Activated CD4-positive, alpha-beta T cell treated with anti-CD3 and anti-CD28 coated beads for 36 hours (primary cell): ENCODE results near the gene RAP1GAP. TPM values are rescaled to one million over a fixed set of nuclear protein-coding genes. Genes with fewer than 3 reads are reported as not detected.

Experiments used
- ATAC-seq: fragments of 200-7000 bp; cut with Tn5 transposase; one replicate; pipeline ENCODE4 v1.10.0; 2021; ENCODE audit warnings: mild to moderate bottlenecking, moderate library complexity
- CTCF ChIA-PET: fragments of 350-600 bp; sonication (Branson Sonifier 250); formaldehyde crosslinking; loops from one replicate; lab custom pipeline; 2021; ENCODE audit warnings: antibody characterized with exemption; lab: Charles Lee
- POLR2A ChIA-PET: fragments of 350-600 bp; sonication (Branson Sonifier 250); formaldehyde crosslinking; loops from one replicate; lab custom pipeline; 2021; ENCODE audit warnings: antibody characterized with exemption, inconsistent platforms; lab: Charles Lee
- DNase-seq: peaks from one replicate; pipeline ENCODE4 v3.0.0-alpha.2; 2020
- H3K27ac Mint-ChIP-seq: one replicate; pipeline ENCODE4 v1.8.0; 2021; ENCODE audit warnings: mixed read lengths
- H3K27me3 Mint-ChIP-seq: one replicate; pipeline ENCODE4 v1.8.0; 2021; ENCODE audit warnings: mixed read lengths
- H3K36me3 Mint-ChIP-seq: one replicate; pipeline ENCODE4 v1.8.0; 2021; ENCODE audit warnings: low read depth, mixed read lengths
- H3K4me1 Mint-ChIP-seq: one replicate; pipeline ENCODE4 v1.8.0; 2021; ENCODE audit warnings: mixed read lengths
- H3K4me3 Mint-ChIP-seq: one replicate; pipeline ENCODE4 v1.8.0; 2021; ENCODE audit warnings: mild to moderate bottlenecking, moderate library complexity, mixed read lengths
- H3K9me3 Mint-ChIP-seq: one replicate; pipeline ENCODE4 v1.8.0; 2021; ENCODE audit warnings: low read depth, mixed read lengths
- intact Hi-C, 2 experiments: fragments of 100-400 bp; cut with DNase I in 1 of 2; cut with micrococcal nuclease in 1 of 2; formaldehyde crosslinking; loops; one replicate each; pipeline versions ENCODE4 v1.14.2 to v1.15.1; 2022 to 2024; cut with DNase I, micrococcal nuclease
- total RNA-seq, 2 experiments: library from RNA; stranded (reverse); gene quantifications; one replicate each; pipeline ENCODE4 v1.2.3, GENCODE V29; 2021

The RAP1GAP gene
- total RNA-seq, 2 experiments from 2014 or later, result 2.1 to 2.5 TPM

DNA sequence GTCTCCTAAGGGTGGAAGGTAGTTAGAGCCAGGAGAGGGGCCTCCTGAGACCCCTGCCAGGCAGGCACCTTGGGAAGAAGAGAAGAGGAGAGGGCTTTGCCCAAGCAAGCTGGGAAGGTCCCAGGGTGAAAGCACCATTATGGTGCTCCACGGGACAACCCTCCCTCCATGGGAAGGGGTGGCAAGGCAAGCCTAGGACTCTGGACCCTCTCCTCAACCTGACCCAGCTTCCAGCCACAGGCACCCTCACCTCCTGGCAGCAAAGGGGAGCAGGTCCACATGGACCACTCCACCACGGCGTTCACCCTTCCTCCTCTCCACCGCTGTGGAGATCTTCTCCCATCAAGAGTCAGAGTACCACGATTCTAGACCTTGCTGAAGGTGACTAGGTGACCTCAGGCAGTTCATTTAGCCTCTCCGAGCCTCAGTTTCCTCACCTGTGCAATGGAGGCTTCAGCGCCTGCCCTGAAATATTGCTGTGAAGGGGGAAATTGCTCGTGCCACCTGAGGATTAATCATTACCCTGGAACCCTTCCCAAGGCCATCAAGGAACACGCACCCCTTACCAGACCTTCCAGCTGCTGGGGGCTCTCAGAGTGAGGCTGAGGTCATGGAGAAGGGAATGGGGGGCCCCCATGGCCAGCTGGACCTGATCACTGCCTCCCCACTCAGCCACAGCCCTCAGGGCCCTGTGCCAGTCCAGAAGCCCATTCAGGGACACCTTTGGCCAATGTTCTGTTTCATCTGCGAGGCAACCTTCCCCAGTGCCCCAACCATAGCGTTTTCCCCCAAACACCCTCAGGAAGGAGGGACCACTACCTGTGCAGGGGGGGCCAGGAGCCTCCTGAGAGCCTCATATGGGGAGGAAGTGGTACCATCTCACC, 1.6 kb downstream of the RAP1GAP start:
- intact Hi-C loops, result loop anchor here in 1 of 2 experiments (10.0 kb wide), 1 partner anchor 297 kb away; no protein-coding TSS in a partner anchor
- Mint-ChIP-seq H3K27ac (no peak overlapping the region), H3K36me3 (no peaks in the 10 kb centered on the region), H3K4me3 (no peak overlapping the region), H3K27me3 (peaks cover 28% of the 10 kb centered on the region), H3K4me1 (peaks cover 23% of the 10 kb centered on the region), H3K9me3 (no peaks in the 10 kb centered on the region)
- POLR2A ChIA-PET, result no interaction called here
- no peak for ATAC-seq
- DNase-seq, result no peak
- CTCF ChIA-PET, result no interaction called here

DNA sequence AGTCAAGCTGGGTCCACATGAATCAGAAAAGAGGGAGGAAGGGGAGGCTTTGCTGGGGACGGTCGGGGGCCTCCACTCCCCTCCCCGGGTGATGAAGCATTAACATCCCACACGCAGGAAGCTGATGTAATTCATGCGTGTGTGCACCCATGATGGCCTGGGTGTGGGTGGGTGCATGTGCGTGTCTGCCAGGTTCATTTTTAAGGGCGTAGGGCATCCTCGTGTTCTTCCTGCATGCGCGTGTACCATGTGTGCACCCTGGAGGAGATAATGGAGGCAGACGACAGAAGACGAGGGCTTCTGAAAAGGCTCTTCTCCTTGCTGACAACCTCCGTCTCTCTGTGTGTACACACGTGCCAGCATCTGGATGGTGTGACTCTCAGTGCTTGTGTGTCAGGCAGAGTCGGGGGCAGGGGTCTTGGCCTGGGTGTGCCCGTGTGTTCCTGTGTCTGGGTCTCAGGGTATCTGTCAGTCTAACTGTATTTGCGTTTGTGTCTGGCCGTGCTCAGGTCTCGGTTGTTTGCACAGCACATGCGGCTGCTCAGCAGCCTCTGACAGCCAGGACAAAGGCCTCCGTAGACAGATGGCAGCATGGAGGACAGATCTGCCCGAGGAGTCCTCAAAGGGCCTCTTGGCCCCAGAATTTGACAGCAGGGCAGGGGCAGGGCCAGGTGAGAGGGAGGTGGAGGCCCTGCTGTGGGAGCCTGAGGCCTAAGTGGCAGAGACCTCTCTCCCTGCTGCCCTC, 2.4 kb downstream of the RAP1GAP start:
- H3K9me3 Mint-ChIP-seq, result no peaks in the 10 kb centered on the region
- H3K4me3 Mint-ChIP-seq, result no peak overlapping the region
- CTCF ChIA-PET, result no interaction called here
- peak overlapping the region; percentile 24 for H3K27ac Mint-ChIP-seq
- H3K4me1 Mint-ChIP-seq, result peaks cover 23% of the 10 kb centered on the region
- peaks cover 32% of the 10 kb centered on the region for H3K27me3 Mint-ChIP-seq
- no peaks in the 10 kb centered on the region for H3K36me3 Mint-ChIP-seq
- POLR2A ChIA-PET, result no interaction called here
- DNase-seq, result no peak
- intact Hi-C loops, result loop anchor here in 1 of 2 experiments (10.0 kb wide), 1 partner anchor 298 kb away; no protein-coding TSS in a partner anchor
- ATAC-seq, result no peak

DNA sequence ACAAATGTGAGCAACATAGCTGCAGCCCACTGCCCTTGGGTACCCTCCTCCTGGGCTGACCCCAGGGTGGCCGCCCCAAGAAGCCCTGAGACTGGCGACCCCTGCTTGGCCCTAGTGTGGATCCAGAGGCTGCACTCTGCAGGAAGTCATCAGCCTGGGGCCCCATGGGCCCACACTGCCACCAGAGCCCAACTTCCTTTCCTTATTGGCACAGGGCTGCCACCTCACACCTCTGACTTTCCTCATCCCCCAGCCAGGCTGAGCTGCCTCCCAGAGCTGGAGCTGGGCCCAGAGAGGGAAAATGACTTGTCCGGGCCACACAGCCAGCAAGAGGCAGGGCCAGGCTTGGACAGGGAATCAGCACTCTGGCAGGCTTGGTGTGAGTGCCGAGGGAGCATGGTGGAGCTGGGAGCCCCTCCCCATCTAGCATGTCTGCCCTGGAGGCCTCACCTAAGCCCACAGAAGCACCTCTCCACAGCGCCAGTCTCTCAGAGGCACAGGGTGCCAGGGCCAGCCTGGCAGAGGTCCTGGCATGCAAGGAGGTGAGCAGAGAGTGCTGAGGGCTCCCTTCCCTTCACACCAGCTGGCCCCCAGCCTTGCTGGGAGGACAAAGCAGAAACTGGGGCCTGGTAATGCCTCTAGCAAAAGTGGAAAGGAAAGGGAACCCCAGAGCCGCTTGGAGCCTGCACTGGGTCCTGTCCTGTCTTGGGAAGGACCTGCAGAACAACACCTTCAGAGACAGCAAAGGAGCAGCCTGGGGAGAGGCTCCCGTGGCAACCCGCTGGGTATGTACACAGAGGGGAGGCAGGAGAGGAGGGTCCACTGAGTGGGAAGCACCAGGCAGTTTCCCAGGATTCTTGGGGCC, 3.2 kb downstream of the RAP1GAP start:
- Mint-ChIP-seq H3K9me3 (no peaks in the 10 kb centered on the region), H3K4me1 (peaks cover 23% of the 10 kb centered on the region), H3K27ac (no peak overlapping the region), H3K27me3 (peaks cover 36% of the 10 kb centered on the region), H3K36me3 (no peaks in the 10 kb centered on the region), H3K4me3 (no peak overlapping the region)
- intact Hi-C loops, result loop anchor here in 1 of 2 experiments (10.0 kb wide), 1 partner anchor 299 kb away; no protein-coding TSS in a partner anchor
- DNase-seq (no peak), ATAC-seq (no peak)
- CTCF ChIA-PET, result no interaction called here
- POLR2A ChIA-PET, result no interaction called here

DNA sequence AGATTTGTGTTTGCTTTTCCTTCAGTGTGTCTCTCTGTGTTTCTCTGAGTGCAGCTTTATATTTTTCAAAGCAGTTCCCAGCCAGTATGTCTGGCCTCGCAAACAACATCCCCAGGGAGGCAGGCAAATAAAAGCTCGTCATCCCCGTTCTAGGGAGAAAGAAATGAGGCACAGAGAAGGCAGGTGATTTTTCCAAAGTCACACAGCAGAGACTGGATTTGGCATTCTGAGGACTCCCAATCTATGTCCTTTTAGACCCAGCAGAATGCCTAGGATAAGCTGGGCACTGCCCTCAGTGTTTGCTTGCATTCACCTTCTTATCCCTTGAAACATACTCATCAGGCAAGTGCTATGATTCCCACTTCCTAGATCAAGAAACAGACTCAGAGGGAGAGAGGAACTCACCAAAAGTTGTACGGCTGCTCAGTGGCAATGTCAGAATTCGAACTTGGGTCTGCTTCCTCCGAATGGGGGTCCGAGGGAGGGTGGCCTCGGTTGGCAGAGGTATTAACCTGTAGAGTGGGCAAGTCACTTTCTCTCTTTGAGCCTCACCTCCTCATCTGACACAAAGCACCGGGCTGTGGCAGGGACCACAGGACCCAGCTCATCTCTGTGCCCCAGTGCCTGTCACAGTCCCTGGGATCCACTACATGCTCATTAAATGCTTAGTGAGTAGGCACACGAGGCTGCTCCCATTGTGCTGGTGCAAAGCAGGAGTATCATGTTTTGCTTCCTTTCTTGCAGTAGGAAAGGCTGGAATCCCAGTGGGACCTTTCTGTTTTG, 4.2 kb downstream of the RAP1GAP start:
- no peak for ATAC-seq
- no peak overlapping the region for H3K4me3 Mint-ChIP-seq
- DNase-seq, result no peak
- H3K27ac Mint-ChIP-seq, result no peak overlapping the region
- H3K4me1 Mint-ChIP-seq, result peaks cover 18% of the 10 kb centered on the region
- H3K9me3 Mint-ChIP-seq, result no peaks in the 10 kb centered on the region
- peaks cover 38% of the 10 kb centered on the region for H3K27me3 Mint-ChIP-seq
- ChIA-PET POLR2A (no interaction called here), CTCF (interaction anchor here (0.7 kb wide), 1 partner anchor 20 kb away, joined by 4 read pairs; no protein-coding TSS in a partner anchor)
- intact Hi-C loops, result loop anchor here in 1 of 2 experiments (10.0 kb wide), 1 partner anchor 300 kb away; no protein-coding TSS in a partner anchor
- H3K36me3 Mint-ChIP-seq, result no peaks in the 10 kb centered on the region

DNA sequence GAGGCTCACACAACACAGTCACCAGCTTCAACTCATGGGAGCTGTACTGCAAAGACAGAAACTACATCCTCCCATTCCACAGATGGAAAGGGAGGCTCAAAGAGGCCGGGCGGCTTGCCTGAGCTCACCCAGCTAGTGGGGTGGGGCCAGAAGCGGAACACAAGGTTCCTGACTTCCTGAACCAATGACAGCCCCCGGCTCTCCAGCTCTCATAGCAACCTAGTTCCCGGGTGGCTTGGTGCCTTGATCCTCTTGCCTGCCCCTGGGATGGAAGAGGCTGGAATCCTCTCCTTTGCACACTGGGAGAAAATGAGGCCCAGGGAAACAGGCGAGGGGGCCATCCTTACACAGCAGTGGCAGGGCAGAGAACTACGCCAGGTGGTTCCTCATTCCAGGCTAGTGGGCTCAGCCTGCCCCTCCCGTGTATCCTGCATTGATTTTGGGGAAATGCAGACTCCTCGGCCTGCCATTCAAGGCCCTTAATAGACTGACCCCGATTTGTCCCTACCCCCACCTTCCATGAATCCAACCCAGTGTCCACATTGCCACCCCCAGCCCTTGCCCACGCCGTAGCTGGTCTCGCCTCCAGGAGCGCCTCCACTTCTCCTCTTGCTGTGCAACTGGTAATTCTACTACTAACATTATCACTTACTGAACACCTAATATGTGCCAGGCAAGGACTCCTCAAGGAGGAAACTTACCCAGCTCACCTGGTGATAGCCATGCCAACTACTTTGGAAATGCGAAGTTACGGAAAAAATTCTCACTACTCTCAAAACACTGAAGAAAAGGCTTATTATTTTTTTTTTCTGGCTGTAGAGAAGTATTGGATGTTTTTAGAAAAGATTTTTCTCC, 5.0 kb downstream of the RAP1GAP start:
- no peaks in the 10 kb centered on the region for H3K9me3 Mint-ChIP-seq
- peaks cover 39% of the 10 kb centered on the region for H3K27me3 Mint-ChIP-seq
- ChIA-PET POLR2A (no interaction called here), CTCF (interaction anchor here (0.7 kb wide), 2 partner anchors 19 to 165 kb away, joined by 4 read pairs; no protein-coding TSS in a partner anchor)
- ATAC-seq, result no peak
- intact Hi-C loops, result loop anchor here in 1 of 2 experiments (10.0 kb wide), 1 partner anchor 301 kb away; no protein-coding TSS in a partner anchor
- no peak overlapping the region for H3K27ac Mint-ChIP-seq
- no peak overlapping the region for H3K4me3 Mint-ChIP-seq
- no peaks in the 10 kb centered on the region for H3K36me3 Mint-ChIP-seq
- no peak for DNase-seq
- H3K4me1 Mint-ChIP-seq, result peaks cover 17% of the 10 kb centered on the region

DNA sequence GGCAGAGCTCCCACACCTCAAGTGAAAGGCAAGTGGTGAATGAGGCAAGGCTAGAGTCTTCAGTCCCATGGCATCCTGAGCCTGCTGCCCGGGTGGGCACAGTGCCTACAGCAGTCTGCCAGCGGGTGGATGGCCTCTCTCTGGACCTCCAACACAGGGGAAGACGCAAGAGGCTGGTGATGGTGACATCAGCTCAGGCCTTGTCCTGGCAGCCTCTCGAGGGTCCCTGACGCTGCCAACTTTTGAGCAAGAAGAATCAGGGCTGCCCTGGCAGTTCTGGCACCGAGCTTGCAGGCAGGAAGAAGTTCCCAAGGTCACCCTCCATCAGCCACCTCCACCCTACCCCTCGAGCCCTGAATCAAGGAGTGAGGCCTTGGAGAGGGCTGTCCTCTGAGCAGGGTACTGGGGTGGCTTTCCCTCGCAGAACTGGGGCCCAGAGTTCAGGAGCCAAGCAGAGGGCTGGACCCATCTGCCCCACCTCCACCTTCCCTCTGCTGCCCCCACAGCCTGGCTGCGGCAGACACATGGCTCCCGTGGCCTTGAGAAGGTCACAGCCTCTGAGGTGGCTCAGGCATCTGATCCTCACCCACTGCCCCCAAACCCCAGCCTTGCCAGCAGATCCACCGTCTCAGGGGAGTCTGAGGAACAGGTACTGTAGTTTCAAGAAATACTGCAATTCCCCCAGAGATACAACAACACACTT, 5.8 kb downstream of the RAP1GAP start:
- peaks cover 16% of the 10 kb centered on the region for H3K4me1 Mint-ChIP-seq
- no peak overlapping the region for H3K4me3 Mint-ChIP-seq
- ChIA-PET POLR2A (no interaction called here), CTCF (interaction anchor here (0.7 kb wide), 1 partner anchor 165 kb away, joined by 4 read pairs; no protein-coding TSS in a partner anchor)
- H3K36me3 Mint-ChIP-seq, result no peaks in the 10 kb centered on the region
- no peak overlapping the region for H3K27ac Mint-ChIP-seq
- peaks cover 38% of the 10 kb centered on the region for H3K27me3 Mint-ChIP-seq
- DNase-seq, result no peak
- ATAC-seq, result no peak
- no peaks in the 10 kb centered on the region for H3K9me3 Mint-ChIP-seq
- intact Hi-C loops, result loop anchor here in 1 of 2 experiments (10.0 kb wide), 1 partner anchor 301 kb away; no protein-coding TSS in a partner anchor

DNA sequence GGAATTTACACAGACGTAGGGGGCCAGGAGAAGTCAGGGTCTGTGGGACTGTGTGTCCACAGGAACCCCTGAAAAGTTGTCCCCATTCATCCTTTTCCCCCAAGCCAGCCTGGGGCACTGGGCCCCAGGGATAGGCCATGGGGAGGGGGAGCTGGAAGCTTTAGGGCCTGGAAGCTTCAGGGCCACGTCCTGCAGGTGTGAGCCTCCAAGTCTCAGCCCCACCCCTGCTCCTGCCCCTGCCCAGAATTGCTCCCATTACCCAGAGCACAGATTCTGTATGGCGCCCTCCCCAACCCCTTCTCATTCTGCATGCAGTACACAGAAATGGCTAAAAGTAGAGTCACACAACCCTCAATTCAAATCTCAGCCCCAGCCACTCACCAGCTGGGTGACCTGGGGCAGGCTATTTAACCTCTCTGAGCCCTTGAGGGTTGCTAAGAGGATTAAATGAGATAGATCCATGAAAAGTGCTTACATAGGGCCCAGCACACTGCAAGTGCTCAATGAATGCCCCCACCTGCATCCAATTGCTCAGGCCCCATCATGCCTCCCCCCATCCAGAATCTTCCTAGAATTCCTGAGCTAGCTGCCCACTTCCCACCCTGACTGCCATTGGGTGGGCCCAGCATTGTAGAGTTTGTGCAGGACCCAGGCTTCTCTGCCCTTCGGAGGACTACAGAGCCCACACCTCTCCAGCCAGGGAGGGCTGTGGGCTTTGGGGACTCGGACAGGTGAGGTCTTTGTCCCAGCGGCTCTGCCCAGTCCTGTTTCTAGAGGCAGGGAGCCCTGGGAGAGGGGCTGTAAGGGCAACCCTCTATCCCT, 6.5 kb downstream of the RAP1GAP start:
- ATAC-seq (no peak), DNase-seq (no peak)
- ChIA-PET CTCF (no interaction called here), POLR2A (no interaction called here)
- Mint-ChIP-seq H3K4me1 (peaks cover 13% of the 10 kb centered on the region), H3K4me3 (no peak overlapping the region), H3K27ac (no peak overlapping the region), H3K27me3 (peaks cover 31% of the 10 kb centered on the region), H3K36me3 (no peaks in the 10 kb centered on the region), H3K9me3 (no peaks in the 10 kb centered on the region)
- intact Hi-C loops, result loop anchor here in 1 of 2 experiments (10.0 kb wide), 1 partner anchor 302 kb away; no protein-coding TSS in a partner anchor

DNA sequence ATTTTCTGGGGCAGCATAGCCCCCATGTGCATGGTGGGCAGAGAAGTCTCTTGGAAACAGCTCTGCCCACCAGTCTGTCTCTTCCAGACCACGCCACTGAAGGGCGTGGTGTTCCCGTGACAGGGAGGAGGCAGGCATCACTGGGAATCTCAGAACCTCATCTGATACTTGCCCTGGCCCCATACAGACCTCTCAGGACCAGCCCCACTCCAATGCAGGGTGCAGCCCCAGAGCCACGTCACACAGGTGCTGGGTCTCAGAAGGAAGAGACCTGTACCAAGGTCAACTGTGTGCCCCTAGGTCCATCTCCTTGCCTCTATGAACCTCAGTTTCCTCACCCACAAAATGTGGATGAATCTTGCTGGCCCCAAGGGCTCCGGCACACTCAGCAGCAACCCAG, 7.3 kb downstream of the RAP1GAP start:
- Mint-ChIP-seq H3K27me3 (peaks cover 28% of the 10 kb centered on the region), H3K27ac (no peak overlapping the region), H3K4me1 (peaks cover 12% of the 10 kb centered on the region), H3K9me3 (no peaks in the 10 kb centered on the region), H3K4me3 (no peak overlapping the region), H3K36me3 (no peaks in the 10 kb centered on the region)
- DNase-seq (no peak), ATAC-seq (no peak)
- CTCF ChIA-PET, result no interaction called here
- intact Hi-C loops, result loop anchor here in 1 of 2 experiments (10.0 kb wide), 1 partner anchor 303 kb away; no protein-coding TSS in a partner anchor
- POLR2A ChIA-PET, result no interaction called here
